ENCODE results near the gene CBY2.
"Not testable (repeated sequence)": the region's sequence is repeated elsewhere in the genome, so short reads cannot be mapped to it uniquely, and the experiment has no call there.

Gene CBY2

GRCh38 chr13:45747071-45747470 is 45.0 kb downstream of the CBY2 start:
- no peak overlapping the region for H3K4me3 ChIP-seq (ENCODE audit: low read depth, low read length)
- H3K27me3 ChIP-seq (replicated peaks), result no peaks in the 10 kb centered on the region
- no peak for TF ChIP-seq CTCF (IDR thresholded peaks at IDR 0.05; ENCODE audit: low read depth, low read length, missing control alignments)
- no peaks in the 10 kb centered on the region for H3K36me3 ChIP-seq (replicated peaks)
- no peak for DNase-seq
- no peak overlapping the region for H3K27ac ChIP-seq
- in situ Hi-C loops (cut with HindIII; ENCODE audit: low pct_ligation_motif_present, low sequenced_read_pairs), result no loop called here

DNA sequence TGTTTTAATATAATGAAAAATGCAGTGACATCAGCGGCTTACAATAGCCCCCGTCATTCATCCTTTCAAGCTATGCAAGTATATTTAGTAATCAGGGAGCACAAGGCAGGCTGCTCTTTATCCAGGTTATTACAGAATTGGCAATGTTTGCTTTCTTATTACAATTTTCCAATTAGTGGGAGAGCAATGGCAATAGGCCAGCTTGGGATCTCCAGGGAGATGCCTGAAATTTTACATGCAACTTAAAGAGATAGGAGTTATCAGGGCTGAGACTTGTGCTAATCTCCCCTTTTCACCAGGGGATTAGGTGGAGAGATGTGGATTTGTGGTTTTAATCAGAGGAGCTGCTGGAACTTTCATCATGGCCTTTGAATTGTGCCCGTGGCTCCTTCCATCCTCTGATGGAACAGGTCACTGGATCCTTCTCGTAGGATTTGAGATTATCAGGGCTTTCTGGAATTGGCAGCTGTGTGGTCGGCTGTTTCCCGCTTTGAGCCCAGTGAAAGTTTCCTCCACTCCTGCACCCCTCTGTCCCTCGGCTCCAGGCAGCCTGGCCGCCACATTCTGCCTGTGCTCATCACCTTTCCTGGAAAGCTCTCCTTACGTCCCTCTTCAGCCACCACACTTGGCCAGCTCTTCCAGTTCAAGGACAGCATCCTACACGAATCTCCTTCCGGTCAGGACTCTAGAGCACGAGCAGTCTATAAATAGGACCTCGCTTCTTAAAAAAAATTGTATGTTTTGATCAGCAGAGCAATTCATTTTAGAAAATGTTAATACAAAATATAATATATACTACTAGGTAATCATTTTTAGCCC is 47.0 kb downstream of the CBY2 start:
- H3K27ac ChIP-seq, result no peak overlapping the region
- no peaks in the 10 kb centered on the region for H3K27me3 ChIP-seq (replicated peaks)
- no peak overlapping the region for H3K4me3 ChIP-seq (ENCODE audit: low read depth, low read length)
- in situ Hi-C loops (cut with HindIII; ENCODE audit: low pct_ligation_motif_present, low sequenced_read_pairs), result no loop called here
- no peaks in the 10 kb centered on the region for H3K36me3 ChIP-seq (replicated peaks)
- DNase-seq, result no peak
- no peak for TF ChIP-seq CTCF (IDR thresholded peaks at IDR 0.05; ENCODE audit: low read depth, low read length, missing control alignments)

- no peak overlapping the region for H3K4me3 ChIP-seq (ENCODE audit: low read depth, low read length)
- no peaks in the 10 kb centered on the region for H3K36me3 ChIP-seq (replicated peaks)
- TF ChIP-seq CTCF (IDR thresholded peaks at IDR 0.05; ENCODE audit: low read depth, low read length, missing control alignments), result no peak
- in situ Hi-C loops (cut with HindIII; ENCODE audit: low pct_ligation_motif_present, low sequenced_read_pairs), result no loop called here
- no peaks in the 10 kb centered on the region for H3K27me3 ChIP-seq (replicated peaks)
- H3K27ac ChIP-seq, result no peak overlapping the region
- DNase-seq, result no peak
These were observed 48.4 kb downstream of the CBY2 start for GRCh38 chr13:45750566-45750965.

GRCh38 chr13:45751885-45752284 is 49.8 kb downstream of the CBY2 start:
- TF ChIP-seq CTCF (IDR thresholded peaks at IDR 0.05; ENCODE audit: low read depth, low read length, missing control alignments), result no peak
- DNase-seq, result no peak
- in situ Hi-C loops (cut with HindIII; ENCODE audit: low pct_ligation_motif_present, low sequenced_read_pairs), result no loop called here
- no peaks in the 10 kb centered on the region for H3K36me3 ChIP-seq (replicated peaks)
- H3K27ac ChIP-seq, result no peak overlapping the region
- H3K27me3 ChIP-seq (replicated peaks), result no peaks in the 10 kb centered on the region
- no peak overlapping the region for H3K4me3 ChIP-seq (ENCODE audit: low read depth, low read length)

GRCh38 chr13:45752510-45752909 is 50.4 kb downstream of the CBY2 start:
- Histone ChIP-seq H3K27me3 (replicated peaks) (no peaks in the 10 kb centered on the region), H3K4me3 (ENCODE audit: low read depth, low read length) (no peak overlapping the region), H3K36me3 (replicated peaks) (no peaks in the 10 kb centered on the region), H3K27ac (no peak overlapping the region)
- TF ChIP-seq CTCF (IDR thresholded peaks at IDR 0.05; ENCODE audit: low read depth, low read length, missing control alignments), result no peak
- in situ Hi-C loops (cut with HindIII; ENCODE audit: low pct_ligation_motif_present, low sequenced_read_pairs), result no loop called here
- no peak for DNase-seq

DNA sequence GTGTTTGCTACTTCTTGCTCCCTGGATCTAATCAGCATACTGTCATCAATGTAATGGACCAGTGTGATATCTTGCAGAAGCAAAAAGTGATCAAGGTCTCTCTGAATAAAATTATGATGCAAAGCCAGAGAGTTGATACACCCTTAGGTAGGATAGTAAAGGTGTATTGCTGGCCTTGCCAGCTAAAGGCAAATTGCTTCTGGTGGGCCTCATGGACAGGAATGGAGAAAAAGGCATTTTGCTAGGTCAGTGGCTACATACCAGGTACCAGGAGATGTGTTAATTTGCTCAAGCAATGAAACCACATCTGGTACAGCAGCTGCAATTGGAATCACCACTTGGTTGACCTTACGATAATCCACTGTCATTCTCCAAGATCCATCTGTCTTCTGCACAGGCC is 54.4 kb downstream of the CBY2 start:
- in situ Hi-C loops (cut with HindIII; ENCODE audit: low pct_ligation_motif_present, low sequenced_read_pairs); H3K4me3 ChIP-seq (ENCODE audit: low read depth, low read length); H3K27me3 ChIP-seq (replicated peaks); DNase-seq; H3K36me3 ChIP-seq (replicated peaks); H3K27ac ChIP-seq: not testable (repeated sequence)

DNA sequence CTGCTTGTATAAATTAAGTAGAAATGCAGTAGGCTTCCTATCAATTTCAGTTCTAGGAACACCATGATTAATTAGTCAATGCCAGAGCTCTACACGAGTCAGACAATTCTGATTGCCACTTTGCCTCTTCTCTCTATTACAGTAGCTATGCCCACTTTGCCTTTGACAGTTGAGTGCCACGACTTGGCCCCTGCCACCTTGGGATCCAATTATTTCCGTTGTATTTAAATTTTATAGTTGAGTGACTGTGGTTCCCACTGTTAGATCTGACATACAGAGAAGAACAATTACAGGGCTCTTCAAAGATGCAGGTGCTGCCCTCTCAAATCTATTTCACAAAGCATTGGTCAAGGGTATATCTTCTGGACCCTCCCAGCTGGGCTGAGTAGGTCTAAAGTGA is 55.5 kb downstream of the CBY2 start:
- H3K4me3 ChIP-seq (ENCODE audit: low read depth, low read length); H3K27ac ChIP-seq; H3K36me3 ChIP-seq (replicated peaks); in situ Hi-C loops (cut with HindIII; ENCODE audit: low pct_ligation_motif_present, low sequenced_read_pairs); DNase-seq; H3K27me3 ChIP-seq (replicated peaks): not testable (repeated sequence)
